Measurements from ENCODE around the gene PLB1. TPM values are rescaled to one million over a fixed set of nuclear protein-coding genes. Genes with fewer than 3 reads are reported as not detected.
"Not testable (repeated sequence)": the region's sequence is repeated elsewhere in the genome, so short reads cannot be mapped to it uniquely, and the experiment has no call there.

The PLB1 gene
- polyA plus RNA-seq, 1 experiment: 1.4 TPM

DNA sequence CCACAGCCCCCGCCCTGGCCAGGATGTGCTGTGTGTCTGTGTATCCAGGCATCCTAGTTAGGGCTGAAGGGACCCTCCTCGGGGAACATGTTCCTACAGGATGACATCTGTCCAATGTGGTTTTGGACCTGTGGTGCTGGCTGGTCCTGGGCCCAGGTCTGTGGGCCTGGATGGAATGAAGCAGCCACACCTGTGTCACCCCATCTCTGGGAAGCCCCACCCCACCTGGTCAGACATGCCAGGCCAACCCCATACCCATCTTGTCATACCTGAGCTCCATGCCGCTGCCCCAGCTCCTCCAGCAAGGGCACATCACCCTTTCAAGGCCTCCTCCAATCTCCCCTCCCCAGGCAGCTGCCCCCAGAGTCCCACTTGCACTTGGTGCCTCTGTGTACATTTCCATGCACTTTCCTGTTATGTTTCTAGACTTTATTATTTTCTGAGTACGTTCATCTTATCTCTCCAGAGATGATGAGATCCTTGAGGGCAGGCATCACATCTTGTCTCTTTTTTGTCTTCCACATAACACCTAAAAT is 24.1 kb upstream of the PLB1 start:
- TF ChIP-seq, protein P1, sequence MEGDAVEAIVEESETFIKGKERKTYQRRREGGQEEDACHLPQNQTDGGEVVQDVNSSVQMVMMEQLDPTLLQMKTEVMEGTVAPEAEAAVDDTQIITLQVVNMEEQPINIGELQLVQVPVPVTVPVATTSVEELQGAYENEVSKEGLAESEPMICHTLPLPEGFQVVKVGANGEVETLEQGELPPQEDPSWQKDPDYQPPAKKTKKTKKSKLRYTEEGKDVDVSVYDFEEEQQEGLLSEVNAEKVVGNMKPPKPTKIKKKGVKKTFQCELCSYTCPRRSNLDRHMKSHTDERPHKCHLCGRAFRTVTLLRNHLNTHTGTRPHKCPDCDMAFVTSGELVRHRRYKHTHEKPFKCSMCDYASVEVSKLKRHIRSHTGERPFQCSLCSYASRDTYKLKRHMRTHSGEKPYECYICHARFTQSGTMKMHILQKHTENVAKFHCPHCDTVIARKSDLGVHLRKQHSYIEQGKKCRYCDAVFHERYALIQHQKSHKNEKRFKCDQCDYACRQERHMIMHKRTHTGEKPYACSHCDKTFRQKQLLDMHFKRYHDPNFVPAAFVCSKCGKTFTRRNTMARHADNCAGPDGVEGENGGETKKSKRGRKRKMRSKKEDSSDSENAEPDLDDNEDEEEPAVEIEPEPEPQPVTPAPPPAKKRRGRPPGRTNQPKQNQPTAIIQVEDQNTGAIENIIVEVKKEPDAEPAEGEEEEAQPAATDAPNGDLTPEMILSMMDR (IDR thresholded peaks at IDR 0.05; ENCODE audit: low read depth, low read length): no peak
- Histone ChIP-seq H3K9me3 (ENCODE audit: control insufficient read depth, insufficient read depth, low read length) (peaks cover 10% of the 10 kb centered on the region), H3K4me3 (ENCODE audit: low read depth, low read length) (no peak overlapping the region), H3K27ac (ENCODE audit: low read depth, low read length) (no peak overlapping the region), H3K27me3 (ENCODE audit: control insufficient read depth, insufficient read depth, low read length) (no peaks in the 10 kb centered on the region)
- CTCF ChIA-PET: no interaction called here
- POLR2A ChIA-PET: no interaction called here
- DNase-seq (ENCODE audit: low read depth, low spot score): no peak

DNA sequence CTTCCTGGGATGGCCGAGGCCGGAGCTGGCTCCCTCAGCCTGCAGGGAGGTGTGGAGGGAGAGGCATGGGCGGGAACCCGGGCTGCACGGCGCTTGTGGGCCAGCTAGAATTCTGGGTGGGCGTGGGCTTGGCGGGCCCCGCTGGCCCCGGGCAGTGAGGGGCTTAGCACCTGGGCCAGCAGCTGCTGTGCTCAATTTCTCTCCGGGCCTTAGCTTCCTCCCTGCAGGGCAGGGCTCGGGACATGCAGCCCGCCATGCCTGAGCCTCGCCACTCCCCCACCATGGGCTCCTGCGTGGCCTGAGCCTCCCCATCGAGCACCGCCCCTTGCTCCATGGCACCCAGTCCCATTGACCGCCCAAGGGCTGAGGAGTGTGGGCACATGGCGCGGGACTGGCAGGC is 23.2 kb upstream of the PLB1 start:
- CTCF ChIA-PET; H3K27me3 ChIP-seq (ENCODE audit: control insufficient read depth, insufficient read depth, low read length); DNase-seq (ENCODE audit: low read depth, low spot score); H3K27ac ChIP-seq (ENCODE audit: low read depth, low read length); POLR2A ChIA-PET; H3K4me3 ChIP-seq (ENCODE audit: low read depth, low read length): not testable (repeated sequence)
- H3K9me3 ChIP-seq (ENCODE audit: control insufficient read depth, insufficient read depth, low read length): peaks cover 10% of the 10 kb centered on the region

DNA sequence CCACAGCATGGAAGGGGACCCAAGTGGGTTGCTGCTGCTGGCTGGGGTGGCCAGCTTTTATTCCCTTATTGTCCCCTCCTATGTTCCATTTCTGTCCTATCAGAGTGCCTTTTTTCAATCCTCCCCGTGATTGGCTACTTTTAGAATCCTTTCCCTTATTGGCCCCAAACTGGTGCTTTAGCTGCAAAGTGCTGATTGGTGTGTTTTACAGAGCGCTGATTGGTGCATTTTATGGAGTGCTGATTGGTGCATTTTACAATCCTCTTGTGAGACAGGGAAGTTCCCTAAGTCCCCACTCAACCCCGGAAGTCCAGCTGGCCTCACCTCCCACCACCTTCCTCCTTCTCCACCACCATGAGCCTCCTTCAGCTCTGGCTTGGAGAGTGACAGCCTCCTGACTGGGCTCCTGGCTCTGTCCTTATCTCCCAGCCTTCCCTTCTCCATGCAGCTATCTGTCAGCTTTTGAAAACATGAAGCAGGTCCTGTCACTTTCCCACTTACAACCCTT is 20.7 kb upstream of the PLB1 start:
- TF ChIP-seq, protein P1 (IDR thresholded peaks at IDR 0.05; ENCODE audit: low read depth, low read length): no peak
- CTCF ChIA-PET: no interaction called here
- no peak for DNase-seq (ENCODE audit: low read depth, low spot score)
- peaks cover 7% of the 10 kb centered on the region for H3K27me3 ChIP-seq (ENCODE audit: control insufficient read depth, insufficient read depth, low read length)
- POLR2A ChIA-PET: no interaction called here
- no peak overlapping the region for H3K4me3 ChIP-seq (ENCODE audit: low read depth, low read length)
- H3K27ac ChIP-seq (ENCODE audit: low read depth, low read length): no peak overlapping the region
- peaks cover 10% of the 10 kb centered on the region for H3K9me3 ChIP-seq (ENCODE audit: control insufficient read depth, insufficient read depth, low read length)

DNA sequence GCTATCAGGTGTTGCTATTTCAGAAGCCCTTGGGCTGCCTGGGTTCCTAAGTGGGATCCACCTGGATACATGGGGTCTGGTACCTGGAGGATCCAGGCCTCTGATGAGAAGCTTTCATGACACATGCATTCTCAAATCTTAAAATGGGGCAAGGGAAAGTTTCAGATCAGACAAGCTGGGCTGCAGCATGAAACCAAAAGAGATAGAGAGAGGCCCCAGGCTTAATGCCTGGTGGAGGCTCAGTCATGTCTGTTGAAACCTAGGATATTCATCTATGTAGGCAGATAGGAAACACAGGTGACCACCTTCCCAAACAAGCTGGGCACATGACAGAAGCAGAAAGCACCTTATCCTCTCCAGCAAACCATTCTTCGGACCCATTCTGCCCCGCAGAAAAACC is 18.8 kb upstream of the PLB1 start:
- Histone ChIP-seq H3K27ac (ENCODE audit: low read depth, low read length) (no peak overlapping the region), H3K27me3 (ENCODE audit: control insufficient read depth, insufficient read depth, low read length) (peaks cover 7% of the 10 kb centered on the region), H3K9me3 (ENCODE audit: control insufficient read depth, insufficient read depth, low read length) (peaks cover 10% of the 10 kb centered on the region), H3K4me3 (ENCODE audit: low read depth, low read length) (no peak overlapping the region)
- CTCF ChIA-PET: no interaction called here
- POLR2A ChIA-PET: no interaction called here
- DNase-seq (ENCODE audit: low read depth, low spot score): no peak
- TF ChIP-seq, protein P1 (IDR thresholded peaks at IDR 0.05; ENCODE audit: low read depth, low read length): no peak

DNA sequence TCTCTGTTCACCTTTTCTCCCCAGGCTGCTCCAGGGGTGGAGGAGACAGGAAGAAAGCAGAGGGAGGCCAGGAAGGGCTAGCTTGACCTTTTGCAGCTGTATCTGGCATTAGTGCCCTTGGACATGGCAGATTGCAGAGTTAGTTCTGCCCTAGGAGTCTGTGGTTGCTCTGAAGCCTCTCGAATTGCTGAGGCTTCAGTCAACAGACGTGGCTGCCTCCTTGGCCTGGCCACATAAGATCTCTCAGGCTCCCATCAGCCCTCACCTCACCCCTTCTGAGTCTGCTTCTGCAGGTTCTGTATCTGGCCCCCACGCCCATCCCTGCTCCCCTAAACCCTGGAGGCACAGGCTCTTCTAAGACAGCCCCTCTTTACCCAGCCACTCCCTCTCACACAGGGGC is 18.2 kb upstream of the PLB1 start:
- Histone ChIP-seq H3K4me3 (ENCODE audit: low read depth, low read length) (no peak overlapping the region), H3K27me3 (ENCODE audit: control insufficient read depth, insufficient read depth, low read length) (peaks cover 7% of the 10 kb centered on the region), H3K27ac (ENCODE audit: low read depth, low read length) (no peak overlapping the region), H3K9me3 (ENCODE audit: control insufficient read depth, insufficient read depth, low read length) (peaks cover 5% of the 10 kb centered on the region)
- no peak for DNase-seq (ENCODE audit: low read depth, low spot score)
- ChIA-PET POLR2A (no interaction called here), CTCF (no interaction called here)
- TF ChIP-seq, protein P1 (IDR thresholded peaks at IDR 0.05; ENCODE audit: low read depth, low read length): no peak
